GM18858 (cell line): ENCODE data around the gene DHPS.
"Not testable (repeated sequence)": the region's sequence is repeated elsewhere in the genome, so short reads cannot be mapped to it uniquely, and the experiment has no call there.

Experiments
- ATAC-seq: cut with Tn5 transposase; IDR thresholded peaks from one replicate; pipeline ENCODE4 v1.9.1; 2021; ENCODE audit not compliant: unreplicated experiment

Gene DHPS

DNA sequence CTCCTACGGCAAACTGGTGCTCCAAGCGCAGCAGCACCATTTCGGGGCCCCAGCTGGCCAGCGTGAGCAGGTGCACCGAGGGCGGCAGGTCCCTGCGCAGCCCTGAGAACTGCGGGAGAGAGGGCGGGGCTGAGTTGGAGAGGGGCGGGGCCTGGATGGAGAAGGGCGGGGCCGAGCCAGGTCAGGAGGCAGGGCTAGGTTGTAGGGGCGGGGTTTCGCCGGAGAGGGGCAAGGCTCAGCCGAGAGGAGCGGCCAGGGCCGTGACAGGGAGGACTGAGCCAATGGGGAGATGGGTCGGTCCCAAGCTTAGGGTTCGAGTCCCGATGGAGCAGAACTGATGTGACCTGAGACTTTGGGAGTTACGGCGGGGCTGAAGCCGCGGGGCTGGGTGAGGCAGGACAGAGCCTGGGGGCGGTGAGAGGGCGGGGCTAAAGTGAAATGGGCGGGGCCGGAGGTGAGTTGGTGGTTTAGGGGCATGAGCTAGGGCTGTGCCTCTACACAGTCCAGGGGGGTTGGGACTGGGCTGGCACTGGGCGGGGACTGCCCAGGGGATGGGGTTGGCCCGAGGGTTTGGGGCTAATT is 34.1 kb downstream of the DHPS start:
- ATAC-seq = no peak

GRCh38 chr19:12647047-12647446 is 34.6 kb downstream of the DHPS start:
- no peak for ATAC-seq

DNA sequence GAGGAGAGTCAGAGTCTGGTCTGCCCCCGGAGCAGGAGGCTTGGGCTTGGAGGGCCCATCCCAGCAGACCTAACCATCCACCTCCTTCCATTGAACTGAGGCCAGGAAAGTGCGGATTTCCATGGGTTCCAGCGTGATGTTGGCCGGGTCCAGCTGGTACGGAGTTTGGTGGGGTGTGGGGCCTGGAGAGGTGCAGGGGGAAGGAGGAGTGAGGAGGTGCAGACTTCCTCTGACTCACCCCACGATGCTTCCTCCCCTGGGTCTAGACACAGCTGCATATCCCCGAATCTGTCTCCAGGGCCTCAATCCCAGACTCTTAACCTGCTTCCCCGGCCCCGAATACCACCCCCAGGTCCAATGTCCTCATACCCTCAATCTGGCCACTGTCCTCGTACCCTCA is 35.1 kb downstream of the DHPS start:
- no peak for ATAC-seq

- ATAC-seq = not testable (repeated sequence)
Measured at GRCh38 chr19:12643716-12644115, 38.0 kb downstream of the DHPS start.

DNA sequence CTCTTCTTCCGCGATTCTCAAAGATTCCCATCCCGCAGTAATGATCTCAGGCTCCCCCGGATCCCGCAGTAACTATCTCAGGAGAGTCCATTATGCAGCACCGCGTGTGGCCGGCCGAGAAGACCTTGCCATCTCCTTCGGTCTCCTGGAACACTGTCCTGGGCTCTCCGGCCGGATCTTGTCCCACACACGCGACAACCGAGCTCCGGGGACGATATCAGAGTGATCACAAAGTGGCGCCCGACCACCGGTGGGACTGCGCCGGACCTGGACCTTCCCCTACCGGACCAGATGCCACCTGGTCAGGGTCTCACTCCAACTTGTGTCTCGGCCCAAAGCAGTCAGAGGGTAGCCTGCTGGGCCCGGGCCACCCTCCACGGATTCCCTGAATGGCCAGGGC is 39.2 kb downstream of the DHPS start:
- ATAC-seq = no peak

DNA sequence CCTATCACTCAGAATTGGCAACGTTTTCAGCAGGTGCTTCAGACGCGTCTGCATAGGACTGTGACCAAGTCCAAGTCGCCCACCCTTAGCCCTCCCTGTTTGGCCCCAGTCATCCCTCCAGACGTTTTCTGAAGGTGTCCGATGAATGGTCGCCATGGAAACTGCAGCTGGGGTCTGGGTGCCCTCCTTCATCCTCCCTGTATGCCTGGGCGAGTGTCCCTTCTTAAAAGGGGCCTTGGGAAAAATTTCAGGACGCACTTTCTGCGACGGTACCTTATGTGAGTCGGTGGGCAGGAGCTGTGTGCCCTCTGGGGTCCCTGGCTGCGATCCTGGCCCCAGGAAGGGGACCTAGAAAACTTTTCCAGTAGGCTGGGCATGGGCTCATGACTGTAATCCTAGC is 40.2 kb downstream of the DHPS start:
- ATAC-seq = no peak

- ATAC-seq = no peak
Measured at GRCh38 chr19:12639901-12640613, 41.6 kb downstream of the DHPS start.

DNA sequence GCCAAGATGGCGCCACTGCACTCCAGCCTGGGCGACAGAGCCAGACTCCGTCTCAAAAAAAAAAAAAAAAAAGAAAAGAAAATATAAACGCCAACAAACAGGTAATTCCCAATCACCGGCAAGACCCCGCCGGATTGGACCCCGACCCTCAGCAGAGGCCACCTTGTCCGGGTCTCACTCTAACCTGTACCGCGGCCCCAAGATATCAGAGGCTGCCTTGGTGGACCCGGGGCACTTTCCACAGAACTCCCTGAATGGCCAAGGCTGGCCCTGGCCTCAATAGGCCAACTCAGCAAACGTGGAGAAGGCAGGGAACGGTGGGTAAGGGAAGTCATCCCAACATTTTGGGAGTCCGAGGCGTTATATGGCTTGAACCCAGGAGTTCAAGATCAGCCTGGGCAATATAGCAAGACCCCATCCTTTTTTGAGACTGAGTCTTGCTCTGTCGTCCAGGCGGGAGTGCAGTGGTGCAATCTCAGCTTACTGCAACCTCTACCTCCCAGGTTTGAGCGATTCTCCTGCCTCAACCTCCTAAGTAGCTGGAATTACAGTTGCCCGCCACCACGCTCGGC is 43.0 kb downstream of the DHPS start:
- ATAC-seq = no peak

DNA sequence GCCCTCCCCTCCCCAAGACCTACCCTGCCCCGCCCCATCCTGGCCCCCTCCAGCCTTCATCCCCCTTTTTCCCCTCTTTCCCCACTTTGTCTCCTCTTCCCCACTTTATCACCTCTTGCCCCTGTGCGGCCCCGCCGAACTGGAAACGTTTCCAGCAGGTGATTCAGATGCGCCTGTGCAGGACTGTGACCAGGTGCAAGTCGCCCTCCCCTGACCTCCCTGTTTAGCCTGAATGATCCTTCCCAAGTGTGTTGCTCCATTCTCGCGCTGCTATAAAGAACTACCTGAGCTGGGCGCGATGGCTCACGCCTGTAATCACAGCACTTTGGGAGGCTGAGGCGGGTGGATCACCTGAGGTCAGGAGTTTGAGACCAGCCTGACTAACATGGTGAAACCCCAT is 45.0 kb downstream of the DHPS start:
- ATAC-seq = no peak

DNA sequence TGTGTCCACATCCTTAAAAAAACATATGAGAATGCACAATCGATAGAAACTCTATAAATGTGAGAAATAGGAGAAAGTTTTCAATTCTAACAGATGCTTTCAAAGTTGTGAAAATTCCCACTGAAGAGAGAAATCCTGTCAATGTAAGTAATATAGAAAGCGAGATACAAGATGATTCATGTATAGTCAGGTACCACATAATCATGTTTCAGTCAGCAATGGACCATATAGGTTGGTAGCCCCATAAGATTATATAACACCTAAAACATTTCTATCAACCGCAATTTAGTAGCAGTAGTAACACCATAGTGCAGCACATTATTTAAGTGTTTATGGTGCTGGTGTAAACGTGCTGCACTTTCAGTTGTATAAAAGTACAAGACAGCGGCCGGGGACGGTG is 52.5 kb downstream of the DHPS start:
- no peak for ATAC-seq

- ATAC-seq = no peak
Measured at GRCh38 chr19:12628040-12629022, 53.3 kb downstream of the DHPS start.

DNA sequence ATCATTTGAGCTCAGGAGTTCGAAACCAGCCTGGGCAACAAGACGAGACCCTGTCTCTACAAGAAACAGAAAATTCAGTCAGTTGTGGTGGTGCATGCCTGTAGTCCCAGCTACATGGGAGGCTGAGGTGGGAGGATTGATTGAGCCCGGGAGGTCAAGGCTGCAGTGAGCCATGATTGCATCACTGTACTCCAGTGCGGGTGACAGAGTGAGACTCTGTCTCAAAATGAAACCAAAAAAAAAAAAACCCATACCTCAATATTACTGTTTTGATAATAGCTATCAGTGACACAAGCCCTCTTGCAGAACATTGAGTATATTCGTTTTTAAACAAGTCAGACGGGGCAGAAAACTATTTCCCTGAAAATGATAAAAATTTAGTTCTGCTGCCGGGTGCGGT is 54.7 kb downstream of the DHPS start:
- ATAC-seq = no peak
